HS-27A (cell line): ENCODE measurements around the gene WDR82.
"Not testable (repeated sequence)": the region's sequence is repeated elsewhere in the genome, so short reads cannot be mapped to it uniquely, and the experiment has no call there.

Experiments used
- DNase-seq: peaks from one replicate; pipeline ENCODE4 v3.0.0-alpha.2; 2012; ENCODE audit warnings: low read depth, missing footprints

Gene WDR82

DNA sequence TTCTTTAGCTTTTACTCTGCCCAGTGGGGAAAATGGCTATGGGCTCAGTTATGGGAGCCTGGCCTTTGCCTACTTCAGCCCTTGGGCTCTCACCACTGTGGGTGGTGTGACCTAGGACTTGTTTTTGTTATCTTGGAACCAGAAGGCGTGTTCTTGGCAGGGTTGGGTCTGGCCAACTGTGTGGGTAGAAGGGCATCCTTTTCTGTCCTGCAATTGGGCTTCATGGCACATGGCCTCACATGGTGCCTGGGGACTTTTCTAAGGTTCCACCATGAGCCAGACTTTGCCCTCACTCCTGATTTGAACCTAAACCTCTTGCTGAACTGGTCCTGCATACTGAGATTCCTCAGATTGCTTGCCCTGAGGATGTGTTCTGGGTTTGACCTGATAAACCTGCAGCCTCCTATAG is 10.9 kb upstream of the WDR82 start:
- no peak for DNase-seq

DNA sequence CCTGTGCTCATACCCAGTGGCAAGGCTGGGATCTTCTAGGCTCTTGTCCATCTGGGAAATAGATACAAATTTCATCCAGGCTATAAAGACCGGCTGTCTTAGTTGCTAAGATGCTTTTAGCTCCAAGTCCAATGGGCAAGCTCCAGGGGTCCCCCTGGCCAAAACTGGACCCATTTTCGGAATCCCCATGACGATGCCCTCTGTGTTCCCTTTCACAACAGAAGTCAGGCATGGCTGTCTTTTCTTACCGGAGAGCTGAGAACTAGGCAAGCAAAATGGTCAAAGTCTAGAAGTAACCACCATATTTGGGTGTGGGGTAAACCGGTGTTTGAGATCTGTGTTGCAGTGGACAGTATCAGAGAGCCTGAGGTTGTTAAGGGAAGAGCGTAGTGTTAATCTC is 10.2 kb upstream of the WDR82 start:
- no peak for DNase-seq

GRCh38 chr3:52286777-52287110 is 8.3 kb upstream of the WDR82 start:
- no peak for DNase-seq

- DNase-seq = not testable (repeated sequence)
Observed at GRCh38 chr3:52284051-52284450, 5.6 kb upstream of the WDR82 start.

GRCh38 chr3:52283306-52283705 is 4.9 kb upstream of the WDR82 start:
- no peak for DNase-seq

GRCh38 chr3:52281981-52282801 is 3.7 kb upstream of the WDR82 start:
- no peak for DNase-seq

DNA sequence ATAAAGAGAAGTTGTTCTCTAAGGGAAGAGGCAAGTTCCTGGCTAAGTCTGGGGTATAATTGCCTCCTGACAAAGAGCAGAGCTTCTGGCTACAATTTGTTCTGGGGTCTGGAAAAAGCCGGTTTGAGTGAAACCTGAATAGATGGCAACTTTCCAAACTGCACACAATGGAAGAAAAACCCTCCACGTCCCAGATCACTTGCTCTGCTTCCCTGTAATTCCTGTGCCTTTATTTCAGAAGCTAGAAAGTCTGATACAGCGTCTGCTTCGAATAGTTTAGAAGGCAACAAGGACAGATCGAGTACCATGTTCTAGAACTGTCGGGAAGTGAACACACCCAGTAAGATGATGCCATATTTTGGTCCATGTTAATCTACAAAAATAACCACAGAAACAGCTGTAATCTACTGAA is 1.6 kb upstream of the WDR82 start:
- DNase-seq = no peak

DNA sequence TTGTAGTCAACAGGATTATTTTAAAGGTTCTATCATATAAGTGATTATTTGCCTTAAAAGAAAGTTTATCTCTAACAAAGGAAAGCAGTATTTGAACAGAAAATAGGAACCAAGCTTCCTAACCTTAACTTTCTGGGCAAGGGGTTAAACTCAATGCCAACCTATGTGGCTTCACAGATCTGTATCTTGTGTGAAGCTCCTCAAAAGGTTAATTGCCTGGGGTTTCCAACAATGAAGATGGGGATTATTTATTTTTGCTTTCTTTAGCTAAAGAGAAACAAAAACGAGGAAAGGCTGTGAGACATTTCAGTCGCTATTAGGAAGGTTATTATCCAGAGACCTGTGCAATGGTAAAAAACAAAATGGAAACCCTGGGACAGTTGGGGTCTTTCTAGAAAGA is 1.1 kb upstream of the WDR82 start:
- DNase-seq = no peak

GRCh38 chr3:52277972-52278509 is 408 bp downstream of the WDR82 start:
- peak; percentile 57 for DNase-seq

DNA sequence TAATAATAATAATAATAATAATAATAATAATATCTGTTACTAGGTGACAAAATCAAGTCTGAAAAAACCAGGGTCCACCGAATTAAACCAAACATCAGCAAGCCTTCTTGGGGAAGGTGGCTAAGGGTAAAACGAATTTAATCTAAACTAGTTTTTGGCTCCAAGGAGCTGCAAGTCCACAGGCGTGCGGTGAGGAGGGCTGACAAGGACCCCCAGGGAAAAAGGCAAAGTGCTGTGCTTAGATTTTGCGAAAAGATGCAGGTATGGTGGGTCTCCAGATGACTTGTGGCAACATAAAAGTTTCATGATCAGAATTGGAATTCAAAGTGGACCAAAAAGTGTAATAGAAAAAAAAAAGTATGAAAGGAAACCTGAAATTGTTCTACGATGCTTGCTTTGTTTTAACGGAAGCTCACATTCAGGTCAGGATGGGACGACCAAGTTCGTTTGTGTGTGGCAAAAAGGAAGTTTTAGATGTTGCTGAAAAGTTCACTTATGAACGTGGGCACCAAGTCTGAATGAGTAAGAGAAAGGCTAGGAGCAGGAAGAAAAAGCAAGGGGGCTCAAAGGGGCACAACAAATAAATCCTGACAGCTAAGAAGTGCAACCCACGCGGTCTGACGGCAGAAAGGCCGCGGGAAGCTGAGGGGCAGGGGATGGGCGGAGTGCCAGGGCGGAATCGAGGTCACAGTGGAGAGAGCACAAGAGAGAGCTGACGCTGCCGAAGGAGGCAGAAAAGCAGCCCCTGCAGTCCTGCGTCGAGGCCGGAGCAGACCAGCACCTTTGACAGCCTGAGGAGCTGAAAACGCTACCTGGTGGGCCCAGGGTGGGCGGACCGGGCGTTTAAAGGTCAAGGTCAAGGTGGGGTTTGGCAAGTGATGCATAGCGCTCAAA is 1.1 kb downstream of the WDR82 start:
- DNase-seq = no peak

GRCh38 chr3:52274781-52275180 is 3.7 kb downstream of the WDR82 start:
- DNase-seq = not testable (repeated sequence)

DNA sequence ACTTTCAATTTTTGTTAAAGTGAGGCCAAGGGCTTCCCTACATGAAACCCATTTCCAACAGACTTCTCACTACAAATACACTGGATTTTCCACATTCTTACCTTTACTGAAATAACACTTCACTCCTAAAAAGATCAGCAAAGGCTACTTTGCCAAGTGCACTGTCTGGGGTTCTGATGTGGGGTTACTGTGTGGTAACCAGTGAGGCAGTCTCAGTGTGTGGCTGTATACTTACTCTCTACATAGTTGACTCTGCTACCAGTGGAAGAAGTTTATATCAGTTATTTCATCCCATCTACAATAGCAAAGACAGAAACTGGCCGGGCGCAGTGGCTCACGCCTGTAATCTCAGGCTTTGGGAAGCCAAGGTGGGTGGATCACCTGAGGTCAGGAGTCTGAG is 5.6 kb downstream of the WDR82 start:
- no peak for DNase-seq

DNA sequence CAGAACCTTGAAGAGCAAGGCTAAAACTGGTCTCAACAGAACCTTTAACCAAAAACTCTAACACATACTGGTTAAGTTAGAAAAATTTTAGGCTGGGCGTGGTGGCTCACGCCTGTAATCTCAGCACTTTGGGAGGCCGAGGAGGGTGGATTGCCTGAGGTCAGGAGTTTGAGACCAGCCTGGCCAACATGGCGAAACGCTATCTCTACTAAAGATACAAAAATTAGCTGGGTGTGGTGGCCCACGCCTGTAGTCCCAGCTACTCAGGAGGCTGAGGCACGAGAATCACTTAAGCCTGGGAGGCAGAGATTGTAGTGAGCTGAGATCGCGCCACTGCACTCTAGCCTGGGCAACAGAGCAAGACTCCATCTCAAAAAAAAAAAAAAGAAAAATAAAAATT is 6.3 kb downstream of the WDR82 start:
- DNase-seq = not testable (repeated sequence)

DNA sequence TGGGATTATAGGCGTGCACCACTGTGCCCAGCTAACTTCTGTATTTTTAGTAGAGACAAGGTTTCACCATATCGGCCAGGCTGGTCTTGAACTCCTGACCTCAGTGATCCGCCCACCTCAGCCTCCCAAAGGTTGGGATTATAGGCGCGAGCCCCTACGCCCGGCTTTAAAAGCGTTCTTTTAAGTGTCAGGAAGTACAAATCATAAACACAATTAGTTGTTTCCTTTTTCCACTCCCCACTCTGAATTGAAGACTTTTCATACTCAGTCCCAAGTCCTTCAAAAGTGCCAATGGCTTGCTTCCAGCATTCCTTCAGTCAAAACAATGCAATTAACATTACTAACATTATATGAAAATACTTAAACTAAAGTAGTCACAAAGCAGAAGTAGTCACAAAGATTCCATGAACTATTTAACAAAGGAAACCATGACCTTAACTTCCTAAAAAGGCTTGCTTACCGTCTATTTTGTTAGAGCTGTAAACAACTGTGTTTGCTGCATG is 8.1 kb downstream of the WDR82 start:
- no peak for DNase-seq

- DNase-seq = no peak
Observed at GRCh38 chr3:52269776-52270175, 8.7 kb downstream of the WDR82 start.

DNA sequence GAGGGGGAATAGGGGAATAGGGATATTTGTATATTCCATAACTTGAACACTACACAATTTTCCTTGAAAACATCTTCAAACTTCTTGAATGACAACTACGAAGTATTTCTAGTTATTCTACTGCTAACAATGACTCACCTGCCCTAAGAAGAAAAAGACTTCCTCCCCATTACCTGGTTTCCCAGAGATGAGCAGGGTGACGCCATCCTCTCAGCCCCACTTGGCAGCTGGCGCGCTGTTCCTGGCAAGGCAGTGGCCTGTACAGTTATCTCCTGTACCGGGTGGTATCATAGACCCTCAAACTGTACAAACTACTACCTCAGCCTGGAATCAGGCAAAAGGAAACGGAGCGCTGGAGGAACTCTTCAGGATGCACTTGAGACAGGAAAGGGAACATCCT is 10.4 kb downstream of the WDR82 start:
- no peak for DNase-seq

DNA sequence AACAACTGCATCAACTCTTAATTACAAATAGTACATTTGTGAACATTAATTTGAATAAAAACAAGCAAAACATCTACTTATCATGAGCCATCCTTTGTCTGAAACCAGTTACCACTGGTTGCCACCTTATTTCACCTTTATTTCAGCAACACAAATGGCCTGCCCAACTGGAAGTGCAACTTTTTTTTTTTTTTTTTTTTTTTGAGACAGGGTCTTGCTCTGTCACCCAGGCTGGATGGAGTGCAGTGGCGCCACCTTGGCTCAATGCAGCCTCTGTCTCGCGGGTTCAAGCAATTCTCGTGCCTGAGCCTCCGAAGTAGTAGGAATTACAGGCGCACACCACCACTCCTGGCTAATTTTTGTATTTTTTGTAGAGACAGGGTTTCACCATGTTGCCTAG is 13.1 kb downstream of the WDR82 start:
- DNase-seq = no peak

DNA sequence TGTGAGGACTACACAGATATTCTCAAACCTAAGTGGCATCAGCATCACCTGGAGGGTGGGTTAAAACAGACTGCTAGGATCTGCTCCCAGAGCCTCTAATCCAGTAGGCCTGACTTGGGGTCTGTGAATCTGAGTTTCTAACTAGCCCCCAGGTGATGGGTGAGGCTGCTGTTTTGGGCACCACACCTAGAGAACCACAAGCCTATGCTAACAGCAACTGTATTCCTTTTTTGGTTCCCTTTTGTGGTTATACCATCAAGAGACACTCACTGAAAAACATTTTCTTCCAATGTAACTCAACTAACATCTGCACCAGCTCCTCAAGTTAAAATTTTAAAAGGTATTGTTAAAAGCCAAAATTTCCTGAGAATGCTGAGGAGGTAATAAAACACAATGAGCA is 16.0 kb downstream of the WDR82 start:
- DNase-seq = no peak

DNA sequence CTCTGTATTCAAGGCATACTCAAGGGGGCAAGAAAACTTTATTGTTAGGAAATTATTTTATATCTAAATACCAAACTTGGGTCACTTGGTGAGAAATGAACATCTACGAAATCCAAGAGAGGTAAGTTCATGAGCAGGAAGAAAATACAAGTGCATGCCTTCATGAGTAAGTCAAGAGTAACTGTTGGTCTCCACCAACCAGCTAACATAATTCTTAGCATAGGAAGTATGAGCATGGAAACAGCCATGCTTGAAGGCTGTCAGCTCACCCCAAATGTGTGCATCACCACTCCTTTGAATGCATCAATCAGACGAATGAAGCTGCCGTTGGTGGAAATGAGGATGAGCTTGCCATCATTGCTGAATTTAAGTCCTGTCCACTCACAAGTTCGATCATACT is 19.0 kb downstream of the WDR82 start:
- DNase-seq = no peak

GRCh38 chr3:52259035-52259434 is 19.4 kb downstream of the WDR82 start:
- no peak for DNase-seq

- no peak for DNase-seq
Observed at GRCh38 chr3:52257911-52258310, 20.5 kb downstream of the WDR82 start.

DNA sequence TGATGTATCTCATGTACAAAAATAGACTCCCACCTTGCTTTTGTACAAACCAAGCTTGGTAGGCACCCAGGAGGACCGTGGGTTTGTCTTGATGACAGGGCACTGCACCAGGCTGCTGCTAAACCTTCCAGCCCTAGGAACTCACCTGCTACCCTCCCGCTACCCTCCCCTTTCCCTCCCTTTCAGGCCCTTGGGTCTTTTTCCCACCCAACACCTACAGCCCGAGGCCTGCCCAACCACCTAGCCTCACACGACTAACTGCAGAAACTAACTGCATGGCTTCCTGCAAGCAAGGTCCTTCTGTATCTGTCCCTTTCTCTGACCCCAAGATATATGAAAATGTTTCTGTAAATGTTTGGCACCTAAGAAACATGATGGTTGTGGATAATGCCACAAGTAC is 21.8 kb downstream of the WDR82 start:
- DNase-seq = no peak

GRCh38 chr3:52256159-52256558 is 22.3 kb downstream of the WDR82 start:
- DNase-seq = no peak
